IMR-90 (cell line): Measurements from ENCODE around the gene H2AZ1. TPM values are rescaled to one million over a fixed set of nuclear protein-coding genes. Genes with fewer than 3 reads are reported as not detected.

ENCODE experiments used
- ATAC-seq: fragments of 200-7000 bp; cut with Tn5 transposase; 2 replicates; pipeline ENCODE4 v1.9.1; 2020; ENCODE audit warnings: low read depth, mild to moderate bottlenecking, moderate library complexity
- BruUV-seq: library from RNA; stranded (reverse); fragments of 400-500 nt; replicated peaks from 2 replicates; lab custom pipeline; 2021; lab: Mats Ljungman, UMichigan
- CTCF ChIA-PET: fragments of 300-600 bp; formaldehyde crosslinking; extraction: SDS; loops from one replicate; lab custom pipeline; 2021; ENCODE audit warnings: antibody characterized with exemption; lab: Yijun Ruan, JAX
- POLR2A ChIA-PET: fragments of 300-600 bp; sonication (Branson Sonifier 250); formaldehyde crosslinking; loops from one replicate; lab custom pipeline; 2022; ENCODE audit warnings: antibody characterized with exemption; ENCODE audit not compliant: unreplicated experiment; lab: Charles Lee
- DNase-seq: peaks from one replicate; pipeline ENCODE4 v3.0.0; 2013
- H2AFZ ChIP-seq: replicated peaks from 2 replicates; pipeline ENCODE3; 2013; ENCODE audit warnings: low read length, mild to moderate bottlenecking; ENCODE audit not compliant: poor library complexity
- H2AK5ac ChIP-seq: 2 replicates; pipeline ENCODE4 v1.6.1; 2013; ENCODE audit warnings: low read depth, low read length, inconsistent platforms
- H2AK9ac ChIP-seq: replicated peaks from 2 replicates; pipeline ENCODE3; 2013; ENCODE audit warnings: mild to moderate bottlenecking, low read depth, low read length, moderate library complexity; ENCODE audit not compliant: poor library complexity
- H2BK120ac ChIP-seq: 2 replicates; pipeline ENCODE4 v1.6.1; 2013; ENCODE audit warnings: low read depth, low read length, inconsistent platforms
- H2BK15ac ChIP-seq: 3 replicates; pipeline ENCODE4 v1.6.1; 2013; ENCODE audit warnings: low read depth, low read length, inconsistent platforms
- H2BK20ac ChIP-seq: 2 replicates; pipeline ENCODE4 v1.6.1; 2013; ENCODE audit warnings: low read depth, mild to moderate bottlenecking, inconsistent platforms, low read length, moderate library complexity
- H2BK5ac ChIP-seq: 2 replicates; pipeline ENCODE4 v1.6.1; 2013; ENCODE audit warnings: mild to moderate bottlenecking, low read depth, low read length, inconsistent platforms; ENCODE audit not compliant: poor library complexity, severe bottlenecking
- H3K14ac ChIP-seq: replicated peaks from 2 replicates; pipeline ENCODE4 v1.6.1; 2013; ENCODE audit warnings: low read depth, low read length, inconsistent platforms
- H3K18ac ChIP-seq: 2 replicates; pipeline ENCODE4 v1.6.1; 2013; ENCODE audit warnings: low read depth, low read length, control low read depth
- H3K23ac ChIP-seq: 2 replicates; pipeline ENCODE4 v1.6.1; 2013; ENCODE audit warnings: low read depth, low read length, inconsistent platforms
- H3K27ac ChIP-seq: 2 replicates; pipeline ENCODE4 v1.5.1; 2013; ENCODE audit warnings: mild to moderate bottlenecking, control low read depth, low read length; ENCODE audit not compliant: insufficient read depth
- H3K27me3 ChIP-seq: 2 replicates; pipeline ENCODE4 v1.6.1; 2013; ENCODE audit warnings: low read length; ENCODE audit not compliant: control insufficient read depth, insufficient read depth
- H3K36me3 ChIP-seq: 2 replicates; pipeline ENCODE4 v1.6.1; 2013; ENCODE audit warnings: low read length, mixed read lengths; ENCODE audit not compliant: control insufficient read depth, insufficient read depth
- H3K4ac ChIP-seq: 2 replicates; pipeline ENCODE4 v1.6.1; 2013; ENCODE audit warnings: low read depth, low read length, inconsistent platforms
- H3K4me1 ChIP-seq: 2 replicates; pipeline ENCODE4 v1.6.1; 2013; ENCODE audit warnings: low read length, mixed read lengths; ENCODE audit not compliant: control insufficient read depth, insufficient read depth
- H3K4me2 ChIP-seq: 2 replicates; pipeline ENCODE4 v1.6.1; 2013; ENCODE audit warnings: low read depth, mild to moderate bottlenecking, control low read depth, low read length, moderate library complexity
- H3K4me3 ChIP-seq: 2 replicates; pipeline ENCODE4 v1.5.1; 2013; ENCODE audit warnings: low read depth, mild to moderate bottlenecking, control low read depth, low read length, moderate library complexity; ENCODE audit not compliant: insufficient read depth
- H3K56ac ChIP-seq: 2 replicates; pipeline ENCODE4 v1.6.1; 2013; ENCODE audit warnings: low read length, inconsistent platforms; ENCODE audit not compliant: insufficient read depth; ENCODE audit errors: extremely low read depth
- H3K79me1 ChIP-seq, 2 experiments: 2 replicates each; pipeline ENCODE4 v1.6.1; 2013; ENCODE audit warnings: low read length in 2 of 2, inconsistent platforms in 1 of 2, low read depth in 1 of 2
- H3K9ac ChIP-seq: 2 replicates; pipeline ENCODE4 v1.6.1; 2013; ENCODE audit warnings: low read depth, low read length, control low read depth
- H3K9me1 ChIP-seq: 2 replicates; pipeline ENCODE4 v1.6.1; 2013; ENCODE audit warnings: low read length, inconsistent platforms; ENCODE audit not compliant: insufficient read depth
- H3K9me3 ChIP-seq: 2 replicates; pipeline ENCODE4 v1.6.1; 2013; ENCODE audit warnings: low read length; ENCODE audit not compliant: control insufficient read depth, insufficient read depth
- H4K20me1 ChIP-seq: 2 replicates; pipeline ENCODE4 v1.6.1; 2013; ENCODE audit warnings: low read length, inconsistent platforms; ENCODE audit not compliant: insufficient read depth
- H4K5ac ChIP-seq: 2 replicates; pipeline ENCODE4 v1.6.1; 2013; ENCODE audit warnings: mild to moderate bottlenecking, low read depth, low read length, control low read depth
- H4K8ac ChIP-seq, 2 experiments: 2 replicates each; pipeline ENCODE4 v1.6.1; 2013; ENCODE audit warnings: low read depth in 2 of 2, low read length in 2 of 2, control low read depth in 1 of 2, inconsistent platforms in 1 of 2
- H4K91ac ChIP-seq: 2 replicates; pipeline ENCODE4 v1.6.1; 2013; ENCODE audit warnings: low read depth, low read length, inconsistent platforms; ENCODE audit not compliant: insufficient read depth
- MAFK ChIP-seq: IDR thresholded peaks from 2 replicates; pipeline ENCODE4 v1.6.1; 2012; ENCODE audit warnings: low read depth, low read length, improper control_type of control experiment
- MAZ ChIP-seq: IDR thresholded peaks from 2 replicates; pipeline ENCODE4 v1.6.1; 2012; ENCODE audit warnings: low read depth, mild to moderate bottlenecking, low read length, improper control_type of control experiment, moderate library complexity, borderline replicate concordance
- POLR2A ChIP-seq: IDR thresholded peaks from 2 replicates; pipeline ENCODE4 v1.6.1; 2012; ENCODE audit warnings: mild to moderate bottlenecking, low read depth, low read length
- RCOR1 ChIP-seq: IDR thresholded peaks from 2 replicates; pipeline ENCODE4 v1.6.1; 2012; ENCODE audit warnings: mild to moderate bottlenecking, low read length, improper control_type of control experiment; ENCODE audit not compliant: insufficient replicate concordance
- SMC3 ChIP-seq: fragments of 150-350 bp; IDR thresholded peaks from 2 replicates; pipeline ENCODE4 v1.6.1; 2016; ENCODE audit warnings: low read depth, mild to moderate bottlenecking, antibody characterized with exemption, low read length, moderate library complexity
- WGBS, 2 experiments: methylation state at CpG; one replicate each; pipeline versions ENCODE4 v1.1.5 to v1.1.7; 2013; ENCODE audit warnings: missing lambda C conversion rate in 2 of 2; ENCODE audit not compliant: insufficient read length in 1 of 2; ENCODE audit errors: extremely low coverage in 2 of 2; 5-methylcytosine and 5-hydroxymethylcytosine counted together
- dilution Hi-C: fragments of 300-500 bp; cut with HindIII; formaldehyde crosslinking; loops from one replicate; pipeline ENCODE4 v1.14.3; 2018; ENCODE audit warnings: low sequenced_read_pairs; ENCODE audit not compliant: unreplicated experiment
- in situ Hi-C: fragments of 300-500 bp; cut with MboI; formaldehyde crosslinking; loops from 3 replicates; pipeline ENCODE4 v1.14.3; 2019; ENCODE audit warnings: low sequenced_read_pairs, inconsistent platforms, mixed read lengths
- intact Hi-C: fragments of 100-400 bp; cut with micrococcal nuclease; formaldehyde crosslinking; loops from 2 replicates; pipeline ENCODE4 v1.10.0; 2022
- polyA plus RNA-seq, 3 experiments: library from polyadenylated mRNA; depleted of rRNA; stranded (reverse); fragments of >200 nt; gene quantifications; 2 replicates each; pipeline ENCODE4 v1.2.3, GENCODE V29; 2012; ENCODE audit warnings: low replicate concordance in 1 of 3
- total RNA-seq: library from RNA; depleted of rRNA; stranded (reverse); fragments of >200 nt; gene quantifications from 2 replicates; pipeline ENCODE4 v1.2.3, GENCODE V29; 2012
- TF ChIP-seq, protein P1 (sequence below): conservative IDR thresholded peaks from 2 replicates; pipeline ENCODE4 v1.5.1; 2012; ENCODE audit warnings: mild to moderate bottlenecking, low read depth, low read length, improper control_type of control experiment
- TF ChIP-seq, protein P2 (sequence below): fragments of 150-350 bp; IDR thresholded peaks from 2 replicates; pipeline ENCODE4 v1.6.1; 2016; ENCODE audit warnings: low read depth, mild to moderate bottlenecking, low read length, moderate library complexity, borderline replicate concordance

H2AZ1 gene
- total and polyA plus RNA-seq, 2 of the 4 experiments (the other 2 are of a cell fraction) = 456 to 1,129 TPM

DNA sequence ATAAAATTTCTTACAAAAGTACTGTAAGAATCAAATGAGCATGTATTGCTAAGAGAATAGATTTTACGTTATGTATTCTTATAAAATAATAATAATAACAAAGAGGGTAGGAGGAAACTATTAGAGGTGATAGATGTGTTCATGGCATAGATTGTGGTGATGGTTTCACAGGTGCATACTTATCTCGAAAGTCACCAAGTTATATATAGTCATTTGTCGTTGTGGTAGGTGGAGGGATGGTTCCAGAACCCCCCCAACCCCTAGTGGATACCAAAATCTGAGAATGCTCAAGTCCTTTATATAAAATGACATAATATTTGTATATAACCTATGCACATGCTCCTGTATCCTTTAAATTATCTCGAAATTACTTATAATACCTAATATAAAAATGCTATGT lies 36.7 kb upstream of the H2AZ1 start:
- Histone ChIP-seq H3K4ac (no peak overlapping the region), H2BK120ac (no peak overlapping the region), H4K8ac (no peak overlapping the region), H3K23ac (no peak overlapping the region), H3K18ac (no peak overlapping the region), H3K14ac (no peak overlapping the region), H2AFZ (no peak overlapping the region), H3K4me3 (no peak overlapping the region), H4K91ac (no peak overlapping the region), H2AK5ac (no peak overlapping the region), H2BK5ac (no peak overlapping the region), H2AK9ac (no peak overlapping the region), H3K9me1 (0 out of 2 replicates have a peak, but pooled peaks cover 2% of the 10 kb centered on the region), H4K5ac (no peak overlapping the region), H3K36me3 (no peaks in the 10 kb centered on the region), H4K20me1 (no peaks in the 10 kb centered on the region), H2BK20ac (no peak overlapping the region), H3K4me2 (no peak overlapping the region), H3K79me1 (no peaks in the 10 kb centered on the region), H3K9ac (no peak overlapping the region), H3K56ac (no peak overlapping the region), H3K27ac (no peak overlapping the region), H3K9me3 (no peaks in the 10 kb centered on the region), H2BK15ac (no peak overlapping the region), H3K4me1 (no peaks in the 10 kb centered on the region), H3K27me3 (no peaks in the 10 kb centered on the region)
- no peak for ATAC-seq
- CTCF ChIA-PET = interaction anchor here (0.6 kb wide), 2 partner anchors 107 to 325 kb away, joined by 4 to 5 read pairs; no protein-coding TSS in a partner anchor
- POLR2A ChIA-PET = no interaction called here
- TF ChIP-seq, protein P1, sequence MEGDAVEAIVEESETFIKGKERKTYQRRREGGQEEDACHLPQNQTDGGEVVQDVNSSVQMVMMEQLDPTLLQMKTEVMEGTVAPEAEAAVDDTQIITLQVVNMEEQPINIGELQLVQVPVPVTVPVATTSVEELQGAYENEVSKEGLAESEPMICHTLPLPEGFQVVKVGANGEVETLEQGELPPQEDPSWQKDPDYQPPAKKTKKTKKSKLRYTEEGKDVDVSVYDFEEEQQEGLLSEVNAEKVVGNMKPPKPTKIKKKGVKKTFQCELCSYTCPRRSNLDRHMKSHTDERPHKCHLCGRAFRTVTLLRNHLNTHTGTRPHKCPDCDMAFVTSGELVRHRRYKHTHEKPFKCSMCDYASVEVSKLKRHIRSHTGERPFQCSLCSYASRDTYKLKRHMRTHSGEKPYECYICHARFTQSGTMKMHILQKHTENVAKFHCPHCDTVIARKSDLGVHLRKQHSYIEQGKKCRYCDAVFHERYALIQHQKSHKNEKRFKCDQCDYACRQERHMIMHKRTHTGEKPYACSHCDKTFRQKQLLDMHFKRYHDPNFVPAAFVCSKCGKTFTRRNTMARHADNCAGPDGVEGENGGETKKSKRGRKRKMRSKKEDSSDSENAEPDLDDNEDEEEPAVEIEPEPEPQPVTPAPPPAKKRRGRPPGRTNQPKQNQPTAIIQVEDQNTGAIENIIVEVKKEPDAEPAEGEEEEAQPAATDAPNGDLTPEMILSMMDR = no peak
- no peak for TF ChIP-seq SMC3
- TF ChIP-seq POLR2A = no peak
- TF ChIP-seq, protein P2, sequence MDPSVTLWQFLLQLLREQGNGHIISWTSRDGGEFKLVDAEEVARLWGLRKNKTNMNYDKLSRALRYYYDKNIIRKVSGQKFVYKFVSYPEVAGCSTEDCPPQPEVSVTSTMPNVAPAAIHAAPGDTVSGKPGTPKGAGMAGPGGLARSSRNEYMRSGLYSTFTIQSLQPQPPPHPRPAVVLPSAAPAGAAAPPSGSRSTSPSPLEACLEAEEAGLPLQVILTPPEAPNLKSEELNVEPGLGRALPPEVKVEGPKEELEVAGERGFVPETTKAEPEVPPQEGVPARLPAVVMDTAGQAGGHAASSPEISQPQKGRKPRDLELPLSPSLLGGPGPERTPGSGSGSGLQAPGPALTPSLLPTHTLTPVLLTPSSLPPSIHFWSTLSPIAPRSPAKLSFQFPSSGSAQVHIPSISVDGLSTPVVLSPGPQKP = no peak
- TF ChIP-seq MAZ = no peak
- TF ChIP-seq MAFK = no peak
- TF ChIP-seq RCOR1 = no peak
- in situ Hi-C loops (no loop called here), dilution Hi-C loops (no loop called here), intact Hi-C loops (no loop called here)
- no peak for DNase-seq
- no CpG with 5 or more reads among the region's 4 CpGs for WGBS, 2 experiments
- BruUV-seq = no TSS peak
